Measurements from ENCODE around the gene MARVELD1.

MARVELD1 gene

GRCh38 chr10:97718178-97718577 is 4.6 kb downstream of the MARVELD1 start:
- no peak overlapping the region for H2AFZ ChIP-seq (ENCODE audit: low read length)
- no peaks in the 10 kb centered on the region for H3K79me2 ChIP-seq (ENCODE audit: low read length)
- TF ChIP-seq CTCF (IDR thresholded peaks at IDR 0.05; ENCODE audit: low read length) (no peak), EZH2 (optimal IDR thresholded peaks at IDR 0.05; ENCODE audit: low read depth, low read length) (no peak), EZH2phosphoT487 (IDR thresholded peaks at IDR 0.05; ENCODE audit: low read length) (no peak)
- H3K4me3 ChIP-seq (ENCODE audit: low read length) = no peak overlapping the region
- no peak overlapping the region for H3K4me2 ChIP-seq (ENCODE audit: low read depth, low read length)
- H3K4me1 ChIP-seq (ENCODE audit: low read length) = peaks cover 5% of the 10 kb centered on the region; the same call in 1 of the 2 replicates
- no peaks in the 10 kb centered on the region for H3K9me3 ChIP-seq (replicated peaks; ENCODE audit: insufficient read depth, low read length)
- no peak overlapping the region for H3K9ac ChIP-seq (ENCODE audit: low read length)
- H4K20me1 ChIP-seq (ENCODE audit: insufficient read depth, low read length) = no peaks in the 10 kb centered on the region
- H3K27me3 ChIP-seq (replicated peaks; ENCODE audit: insufficient read depth, low read length) = peaks cover 8% of the 10 kb centered on the region
- no peak for DNase-seq
- no peaks in the 10 kb centered on the region for H3K9me2 ChIP-seq (replicated peaks; ENCODE audit: insufficient read depth, low read length)
- H3K36me3 ChIP-seq (replicated peaks; ENCODE audit: insufficient read depth, low read length) = no peaks in the 10 kb centered on the region
- no peak overlapping the region for H3K27ac ChIP-seq (ENCODE audit: low read length)
- no peaks in the 10 kb centered on the region for H3F3A ChIP-seq (ENCODE audit: insufficient read depth, low read length)

- Histone ChIP-seq H3K9me3 (replicated peaks; ENCODE audit: insufficient read depth, low read length) (no peaks in the 10 kb centered on the region), H3K4me3 (ENCODE audit: low read length) (no peak overlapping the region), H3K4me1 (ENCODE audit: low read length) (peaks cover 4% of the 10 kb centered on the region; the same call in 1 of the 2 replicates), H3K27ac (ENCODE audit: low read length) (no peak overlapping the region), H3K9ac (ENCODE audit: low read length) (no peak overlapping the region), H3K36me3 (replicated peaks; ENCODE audit: insufficient read depth, low read length) (no peaks in the 10 kb centered on the region), H3K79me2 (ENCODE audit: low read length) (no peaks in the 10 kb centered on the region), H3F3A (ENCODE audit: insufficient read depth, low read length) (no peaks in the 10 kb centered on the region), H3K27me3 (replicated peaks; ENCODE audit: insufficient read depth, low read length) (peaks cover 6% of the 10 kb centered on the region), H3K9me2 (replicated peaks; ENCODE audit: insufficient read depth, low read length) (no peaks in the 10 kb centered on the region), H3K4me2 (ENCODE audit: low read depth, low read length) (no peak overlapping the region), H2AFZ (ENCODE audit: low read length) (no peak overlapping the region), H4K20me1 (ENCODE audit: insufficient read depth, low read length) (no peaks in the 10 kb centered on the region)
- TF ChIP-seq EZH2phosphoT487 (IDR thresholded peaks at IDR 0.05; ENCODE audit: low read length) = no peak
- TF ChIP-seq EZH2 (optimal IDR thresholded peaks at IDR 0.05; ENCODE audit: low read depth, low read length) = no peak
- TF ChIP-seq CTCF (IDR thresholded peaks at IDR 0.05; ENCODE audit: low read length) = no peak
- DNase-seq = no peak
Observed at GRCh38 chr10:97718659-97719142, 5.2 kb downstream of the MARVELD1 start.

GRCh38 chr10:97719602-97720001 is 6.1 kb downstream of the MARVELD1 start:
- no peaks in the 10 kb centered on the region for H3K36me3 ChIP-seq (replicated peaks; ENCODE audit: insufficient read depth, low read length)
- DNase-seq = no peak
- no peaks in the 10 kb centered on the region for H3K79me2 ChIP-seq (ENCODE audit: low read length)
- no peaks in the 10 kb centered on the region for H4K20me1 ChIP-seq (ENCODE audit: insufficient read depth, low read length)
- no peak overlapping the region for H3K4me3 ChIP-seq (ENCODE audit: low read length)
- H3F3A ChIP-seq (ENCODE audit: insufficient read depth, low read length) = no peaks in the 10 kb centered on the region
- no peak for TF ChIP-seq EZH2 (optimal IDR thresholded peaks at IDR 0.05; ENCODE audit: low read depth, low read length)
- TF ChIP-seq EZH2phosphoT487 (IDR thresholded peaks at IDR 0.05; ENCODE audit: low read length) = no peak
- TF ChIP-seq CTCF (IDR thresholded peaks at IDR 0.05; ENCODE audit: low read length) = no peak
- no peak overlapping the region for H3K9ac ChIP-seq (ENCODE audit: low read length)
- no peaks in the 10 kb centered on the region for H3K9me3 ChIP-seq (replicated peaks; ENCODE audit: insufficient read depth, low read length)
- no peak overlapping the region for H2AFZ ChIP-seq (ENCODE audit: low read length)
- H3K9me2 ChIP-seq (replicated peaks; ENCODE audit: insufficient read depth, low read length) = no peaks in the 10 kb centered on the region
- no peak overlapping the region for H3K27ac ChIP-seq (ENCODE audit: low read length)
- peaks cover 3% of the 10 kb centered on the region for H3K27me3 ChIP-seq (replicated peaks; ENCODE audit: insufficient read depth, low read length)
- H3K4me1 ChIP-seq (ENCODE audit: low read length) = peaks cover 4% of the 10 kb centered on the region; the same call in 1 of the 2 replicates
- H3K4me2 ChIP-seq (ENCODE audit: low read depth, low read length) = no peak overlapping the region
